ENCODE results near the gene ZCCHC4.

- TF ChIP-seq CTCF (tag by site-specific recombination; IDR thresholded peaks at IDR 0.05) (no peak), ZNF513 (tag by site-specific recombination; IDR thresholded peaks at IDR 0.05) (no peak), SP3 (tag by site-specific recombination; IDR thresholded peaks at IDR 0.05) (no peak), ZNF707 (tag by site-specific recombination; IDR thresholded peaks at IDR 0.05) (no peak)
Measured at GRCh38 chr4:25378437-25378743, 65.8 kb downstream of the ZCCHC4 start.
